SK-N-SH treated with all-trans-retinoic acid at 6 μM for 48 hours (cell line): ENCODE results near the gene TAF5L.

Experiments
- ARNTL ChIP-seq: fragments of 450-650 bp; formaldehyde crosslinking; IDR thresholded peaks from 2 replicates; pipeline ENCODE4 v1.5.0; 2020; ENCODE audit warnings: low read depth, mild to moderate bottlenecking, moderate library complexity, borderline replicate concordance
- ESRRG ChIP-seq: fragments of 250-450 bp; sonication (Bioruptor Pico); IDR thresholded peaks from 2 replicates; pipeline ENCODE4 v1.6.1; 2021; ENCODE audit warnings: mild to moderate bottlenecking
- ISL1 ChIP-seq: fragments of 250-450 bp; sonication (Bioruptor Pico); IDR thresholded peaks from 2 replicates; pipeline ENCODE4 v2.1.2; 2022; ENCODE audit warnings: mild to moderate bottlenecking, moderate library complexity
- OSR1 ChIP-seq: fragments of 250-450 bp; sonication (Bioruptor Pico); IDR thresholded peaks from 2 replicates; pipeline ENCODE4 v1.8.0; 2022; ENCODE audit warnings: moderate library complexity, mild to moderate bottlenecking, inconsistent platforms
- SNAI2 ChIP-seq: fragments of 250-450 bp; sonication (Bioruptor Pico); IDR thresholded peaks from 2 replicates; pipeline ENCODE4 v1.5.0; 2020; ENCODE audit warnings: mild to moderate bottlenecking, moderate library complexity
- ZNF565 ChIP-seq: fragments of 450-650 bp; formaldehyde crosslinking; conservative IDR thresholded peaks from 2 replicates; pipeline ENCODE4 v1.5.0; 2020; ENCODE audit warnings: low read depth, mild to moderate bottlenecking, moderate library complexity
- ZNF8 ChIP-seq: fragments of 450-650 bp; formaldehyde crosslinking; IDR thresholded peaks from 2 replicates; pipeline ENCODE4 v1.5.0; 2020; ENCODE audit warnings: mild to moderate bottlenecking, moderate library complexity
- TF ChIP-seq, protein P1 (sequence below): fragments of 250-450 bp; sonication (Bioruptor Pico); IDR thresholded peaks from 2 replicates; pipeline ENCODE4 v1.5.0; 2020; ENCODE audit warnings: mild to moderate bottlenecking, moderate library complexity
- TF ChIP-seq, protein P2 (sequence below): fragments of 250-450 bp; sonication (Bioruptor Pico); IDR thresholded peaks from 2 replicates; pipeline ENCODE4 v1.5.1; 2021; ENCODE audit warnings: mild to moderate bottlenecking, moderate library complexity
- TF ChIP-seq, protein P3 (sequence below): fragments of 250-450 bp; sonication (Bioruptor Pico); IDR thresholded peaks from 2 replicates; pipeline ENCODE4 v1.8.0; 2020; ENCODE audit warnings: mild to moderate bottlenecking, moderate library complexity, borderline replicate concordance
- TF ChIP-seq, protein P4 (sequence below): fragments of 250-450 bp; sonication (Bioruptor Pico); IDR thresholded peaks from 2 replicates; pipeline ENCODE4 v1.8.0; 2021; ENCODE audit warnings: low read depth, mild to moderate bottlenecking, moderate library complexity, borderline replicate concordance
- TF ChIP-seq, protein P5 (sequence below): fragments of 250-450 bp; sonication (Bioruptor Pico); IDR thresholded peaks from 2 replicates; pipeline ENCODE4 v1.5.1; 2020; ENCODE audit warnings: low read depth, mild to moderate bottlenecking, moderate library complexity

DNA sequence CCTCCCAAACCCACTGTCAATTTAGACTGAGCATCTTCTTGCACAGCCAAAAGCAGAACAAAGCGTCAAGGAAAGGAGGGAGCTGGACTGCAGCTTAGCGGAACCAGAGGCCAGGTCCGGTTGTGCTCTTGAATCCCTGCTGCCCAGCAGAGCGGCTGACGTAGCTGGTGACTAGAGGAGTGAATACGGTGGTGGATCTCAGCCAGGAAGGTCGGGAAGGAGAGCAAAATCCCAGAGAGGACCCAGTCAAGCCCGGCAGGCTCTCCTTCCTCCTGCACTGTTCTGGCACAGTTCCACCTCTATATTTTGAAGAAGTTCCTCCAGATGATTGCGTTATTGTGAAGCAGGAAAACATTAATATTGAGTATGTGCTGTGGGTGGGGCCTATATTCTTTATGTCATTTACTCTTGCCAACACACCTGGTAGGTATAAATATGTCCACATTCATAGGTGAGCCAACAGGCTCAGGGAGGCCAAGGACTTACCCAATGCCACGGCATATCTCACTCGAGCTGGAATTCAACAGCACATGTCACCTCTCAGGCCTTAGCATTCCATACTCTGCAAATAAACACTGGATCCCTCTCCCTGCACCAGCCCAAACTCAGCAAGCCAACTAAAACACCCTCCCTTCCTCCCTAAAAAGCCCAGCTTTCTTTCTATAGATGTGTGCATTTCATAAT is 43.8 kb downstream of the TAF5L start:
- TF ChIP-seq, protein P1, sequence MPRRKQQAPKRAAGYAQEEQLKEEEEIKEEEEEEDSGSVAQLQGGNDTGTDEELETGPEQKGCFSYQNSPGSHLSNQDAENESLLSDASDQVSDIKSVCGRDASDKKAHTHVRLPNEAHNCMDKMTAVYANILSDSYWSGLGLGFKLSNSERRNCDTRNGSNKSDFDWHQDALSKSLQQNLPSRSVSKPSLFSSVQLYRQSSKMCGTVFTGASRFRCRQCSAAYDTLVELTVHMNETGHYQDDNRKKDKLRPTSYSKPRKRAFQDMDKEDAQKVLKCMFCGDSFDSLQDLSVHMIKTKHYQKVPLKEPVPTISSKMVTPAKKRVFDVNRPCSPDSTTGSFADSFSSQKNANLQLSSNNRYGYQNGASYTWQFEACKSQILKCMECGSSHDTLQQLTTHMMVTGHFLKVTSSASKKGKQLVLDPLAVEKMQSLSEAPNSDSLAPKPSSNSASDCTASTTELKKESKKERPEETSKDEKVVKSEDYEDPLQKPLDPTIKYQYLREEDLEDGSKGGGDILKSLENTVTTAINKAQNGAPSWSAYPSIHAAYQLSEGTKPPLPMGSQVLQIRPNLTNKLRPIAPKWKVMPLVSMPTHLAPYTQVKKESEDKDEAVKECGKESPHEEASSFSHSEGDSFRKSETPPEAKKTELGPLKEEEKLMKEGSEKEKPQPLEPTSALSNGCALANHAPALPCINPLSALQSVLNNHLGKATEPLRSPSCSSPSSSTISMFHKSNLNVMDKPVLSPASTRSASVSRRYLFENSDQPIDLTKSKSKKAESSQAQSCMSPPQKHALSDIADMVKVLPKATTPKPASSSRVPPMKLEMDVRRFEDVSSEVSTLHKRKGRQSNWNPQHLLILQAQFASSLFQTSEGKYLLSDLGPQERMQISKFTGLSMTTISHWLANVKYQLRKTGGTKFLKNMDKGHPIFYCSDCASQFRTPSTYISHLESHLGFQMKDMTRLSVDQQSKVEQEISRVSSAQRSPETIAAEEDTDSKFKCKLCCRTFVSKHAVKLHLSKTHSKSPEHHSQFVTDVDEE (CRISPR knock-in tag) = no peak
- TF ChIP-seq, protein P2, sequence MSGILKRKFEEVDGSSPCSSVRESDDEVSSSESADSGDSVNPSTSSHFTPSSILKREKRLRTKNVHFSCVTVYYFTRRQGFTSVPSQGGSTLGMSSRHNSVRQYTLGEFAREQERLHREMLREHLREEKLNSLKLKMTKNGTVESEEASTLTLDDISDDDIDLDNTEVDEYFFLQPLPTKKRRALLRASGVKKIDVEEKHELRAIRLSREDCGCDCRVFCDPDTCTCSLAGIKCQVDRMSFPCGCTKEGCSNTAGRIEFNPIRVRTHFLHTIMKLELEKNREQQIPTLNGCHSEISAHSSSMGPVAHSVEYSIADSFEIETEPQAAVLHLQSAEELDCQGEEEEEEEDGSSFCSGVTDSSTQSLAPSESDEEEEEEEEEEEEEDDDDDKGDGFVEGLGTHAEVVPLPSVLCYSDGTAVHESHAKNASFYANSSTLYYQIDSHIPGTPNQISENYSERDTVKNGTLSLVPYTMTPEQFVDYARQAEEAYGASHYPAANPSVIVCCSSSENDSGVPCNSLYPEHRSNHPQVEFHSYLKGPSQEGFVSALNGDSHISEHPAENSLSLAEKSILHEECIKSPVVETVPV = no peak
- no peak for TF ChIP-seq ZNF565
- TF ChIP-seq, protein P3, sequence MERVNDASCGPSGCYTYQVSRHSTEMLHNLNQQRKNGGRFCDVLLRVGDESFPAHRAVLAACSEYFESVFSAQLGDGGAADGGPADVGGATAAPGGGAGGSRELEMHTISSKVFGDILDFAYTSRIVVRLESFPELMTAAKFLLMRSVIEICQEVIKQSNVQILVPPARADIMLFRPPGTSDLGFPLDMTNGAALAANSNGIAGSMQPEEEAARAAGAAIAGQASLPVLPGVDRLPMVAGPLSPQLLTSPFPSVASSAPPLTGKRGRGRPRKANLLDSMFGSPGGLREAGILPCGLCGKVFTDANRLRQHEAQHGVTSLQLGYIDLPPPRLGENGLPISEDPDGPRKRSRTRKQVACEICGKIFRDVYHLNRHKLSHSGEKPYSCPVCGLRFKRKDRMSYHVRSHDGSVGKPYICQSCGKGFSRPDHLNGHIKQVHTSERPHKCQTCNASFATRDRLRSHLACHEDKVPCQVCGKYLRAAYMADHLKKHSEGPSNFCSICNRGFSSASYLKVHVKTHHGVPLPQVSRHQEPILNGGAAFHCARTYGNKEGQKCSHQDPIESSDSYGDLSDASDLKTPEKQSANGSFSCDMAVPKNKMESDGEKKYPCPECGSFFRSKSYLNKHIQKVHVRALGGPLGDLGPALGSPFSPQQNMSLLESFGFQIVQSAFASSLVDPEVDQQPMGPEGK (CRISPR knock-in tag) = no peak
- TF ChIP-seq OSR1 (CRISPR knock-in tag) = no peak
- TF ChIP-seq ZNF8 = no peak
- no peak for TF ChIP-seq SNAI2
- TF ChIP-seq, protein P4, sequence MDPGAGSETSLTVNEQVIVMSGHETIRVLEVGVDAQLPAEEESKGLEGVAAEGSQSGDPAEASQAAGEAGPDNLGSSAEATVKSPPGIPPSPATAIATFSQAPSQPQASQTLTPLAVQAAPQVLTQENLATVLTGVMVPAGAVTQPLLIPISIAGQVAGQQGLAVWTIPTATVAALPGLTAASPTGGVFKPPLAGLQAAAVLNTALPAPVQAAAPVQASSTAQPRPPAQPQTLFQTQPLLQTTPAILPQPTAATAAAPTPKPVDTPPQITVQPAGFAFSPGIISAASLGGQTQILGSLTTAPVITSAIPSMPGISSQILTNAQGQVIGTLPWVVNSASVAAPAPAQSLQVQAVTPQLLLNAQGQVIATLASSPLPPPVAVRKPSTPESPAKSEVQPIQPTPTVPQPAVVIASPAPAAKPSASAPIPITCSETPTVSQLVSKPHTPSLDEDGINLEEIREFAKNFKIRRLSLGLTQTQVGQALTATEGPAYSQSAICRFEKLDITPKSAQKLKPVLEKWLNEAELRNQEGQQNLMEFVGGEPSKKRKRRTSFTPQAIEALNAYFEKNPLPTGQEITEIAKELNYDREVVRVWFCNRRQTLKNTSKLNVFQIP (CRISPR knock-in tag) = no peak
- TF ChIP-seq ESRRG (CRISPR knock-in tag) = no peak
- TF ChIP-seq, protein P5, sequence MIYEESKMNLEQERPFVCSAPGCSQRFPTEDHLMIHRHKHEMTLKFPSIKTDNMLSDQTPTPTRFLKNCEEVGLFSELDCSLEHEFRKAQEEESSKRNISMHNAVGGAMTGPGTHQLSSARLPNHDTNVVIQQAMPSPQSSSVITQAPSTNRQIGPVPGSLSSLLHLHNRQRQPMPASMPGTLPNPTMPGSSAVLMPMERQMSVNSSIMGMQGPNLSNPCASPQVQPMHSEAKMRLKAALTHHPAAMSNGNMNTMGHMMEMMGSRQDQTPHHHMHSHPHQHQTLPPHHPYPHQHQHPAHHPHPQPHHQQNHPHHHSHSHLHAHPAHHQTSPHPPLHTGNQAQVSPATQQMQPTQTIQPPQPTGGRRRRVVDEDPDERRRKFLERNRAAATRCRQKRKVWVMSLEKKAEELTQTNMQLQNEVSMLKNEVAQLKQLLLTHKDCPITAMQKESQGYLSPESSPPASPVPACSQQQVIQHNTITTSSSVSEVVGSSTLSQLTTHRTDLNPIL = no peak
- no peak for TF ChIP-seq ISL1 (CRISPR knock-in tag)
- no peak for TF ChIP-seq ARNTL (CRISPR knock-in tag)
